ENCODE data around the gene CYP24A1.

CYP24A1 gene

DNA sequence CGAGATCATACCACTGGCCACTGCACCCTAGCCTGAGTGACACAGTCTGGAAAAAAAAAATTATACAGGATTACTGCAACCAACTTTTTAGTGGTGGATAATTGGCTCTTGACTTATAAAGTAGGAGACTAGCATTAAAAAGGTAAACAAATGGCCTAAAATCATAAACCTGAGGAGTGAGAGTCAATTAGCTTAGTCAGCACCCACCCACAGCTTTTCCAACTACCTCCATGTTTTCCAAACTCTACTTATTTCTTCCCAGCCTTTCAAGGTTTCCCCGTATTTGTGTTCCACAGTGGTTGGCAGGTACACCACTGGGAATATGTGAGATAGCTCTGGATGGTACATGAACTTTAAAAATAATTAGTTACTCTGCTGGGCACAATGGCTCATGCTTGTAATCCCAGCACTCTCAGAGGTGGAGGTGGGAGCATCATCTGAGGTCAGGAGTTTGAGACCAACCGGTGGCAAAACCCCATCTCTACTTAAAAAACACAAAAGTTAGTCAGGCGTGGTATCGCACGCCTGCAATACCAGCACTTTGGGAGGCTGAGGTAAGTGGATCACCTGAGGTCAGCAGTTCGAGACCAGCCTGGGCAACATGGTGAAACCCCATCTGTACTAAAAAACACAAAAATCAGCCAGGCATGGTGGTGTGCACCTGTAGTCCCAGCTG, 6.7 kb downstream of the CYP24A1 start:
- H3K4me3 ChIP-seq (ENCODE audit: insufficient read depth, low read depth, low read length, poor library complexity, severe bottlenecking), result no peak overlapping the region
- H3K9me3 ChIP-seq (ENCODE audit: control insufficient read depth, low read length), result no peaks in the 10 kb centered on the region
- no peaks in the 10 kb centered on the region for H3K4me1 ChIP-seq (ENCODE audit: control insufficient read depth, insufficient read depth, low read length, poor library complexity, severe bottlenecking)
- H3K27ac ChIP-seq (ENCODE audit: insufficient read depth, low read length, poor library complexity, severe bottlenecking), result no peak overlapping the region
- H3K36me3 ChIP-seq (ENCODE audit: control insufficient read depth, insufficient read depth, low read length), result no peaks in the 10 kb centered on the region
- DNase-seq, result no peak
- H3K27me3 ChIP-seq (replicated peaks; ENCODE audit: control insufficient read depth, insufficient read depth, low read length, poor library complexity, severe bottlenecking), result peaks cover 15% of the 10 kb centered on the region

DNA sequence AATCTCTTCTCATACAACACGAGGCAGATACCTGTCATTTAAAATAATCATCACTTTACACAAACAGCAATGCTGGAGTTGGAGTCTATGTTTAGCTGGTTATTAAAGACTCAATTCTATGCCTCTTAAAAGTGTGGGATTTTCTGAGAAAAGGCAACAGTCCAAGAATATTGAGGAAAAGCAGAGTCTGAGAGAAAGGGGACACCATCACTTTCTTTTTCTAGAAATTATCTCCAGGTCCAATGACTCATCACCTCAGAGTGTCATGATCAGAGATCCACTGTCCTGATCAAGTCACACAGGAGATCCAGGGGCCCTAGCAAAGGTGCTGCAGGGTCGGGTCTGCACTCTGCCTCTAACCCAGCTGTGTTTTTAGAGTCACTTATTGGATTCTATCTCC, 8.0 kb downstream of the CYP24A1 start:
- H3K27me3 ChIP-seq (replicated peaks; ENCODE audit: control insufficient read depth, insufficient read depth, low read length, poor library complexity, severe bottlenecking), result peaks cover 3% of the 10 kb centered on the region
- no peaks in the 10 kb centered on the region for H3K9me3 ChIP-seq (ENCODE audit: control insufficient read depth, low read length)
- H3K4me1 ChIP-seq (ENCODE audit: control insufficient read depth, insufficient read depth, low read length, poor library complexity, severe bottlenecking), result no peaks in the 10 kb centered on the region

GRCh38 chr20:54165014-54165413, 8.8 kb downstream of the CYP24A1 start:
- H3K9me3 ChIP-seq (ENCODE audit: control insufficient read depth, low read length), result no peaks in the 10 kb centered on the region
- no peaks in the 10 kb centered on the region for H3K36me3 ChIP-seq (ENCODE audit: control insufficient read depth, insufficient read depth, low read length)
- no peak for DNase-seq
- no peak overlapping the region for H3K4me3 ChIP-seq (ENCODE audit: insufficient read depth, low read depth, low read length, poor library complexity, severe bottlenecking)
- peaks cover 3% of the 10 kb centered on the region for H3K27me3 ChIP-seq (replicated peaks; ENCODE audit: control insufficient read depth, insufficient read depth, low read length, poor library complexity, severe bottlenecking)
- H3K4me1 ChIP-seq (ENCODE audit: control insufficient read depth, insufficient read depth, low read length, poor library complexity, severe bottlenecking), result no peaks in the 10 kb centered on the region
- H3K27ac ChIP-seq (ENCODE audit: insufficient read depth, low read length, poor library complexity, severe bottlenecking), result no peak overlapping the region

More for the DNA sequence above, 8.0 kb downstream of the CYP24A1 start:
- no peak overlapping the region for H3K4me3 ChIP-seq (ENCODE audit: insufficient read depth, low read depth, low read length, poor library complexity, severe bottlenecking)
- H3K27ac ChIP-seq (ENCODE audit: insufficient read depth, low read length, poor library complexity, severe bottlenecking), result no peak overlapping the region
- no peak for DNase-seq
- H3K36me3 ChIP-seq (ENCODE audit: control insufficient read depth, insufficient read depth, low read length), result no peaks in the 10 kb centered on the region

GRCh38 chr20:54163402-54163801, 10.4 kb downstream of the CYP24A1 start:
- Histone ChIP-seq H3K27me3 (replicated peaks; ENCODE audit: control insufficient read depth, insufficient read depth, low read length, poor library complexity, severe bottlenecking) (peaks cover 3% of the 10 kb centered on the region), H3K4me1 (ENCODE audit: control insufficient read depth, insufficient read depth, low read length, poor library complexity, severe bottlenecking) (no peaks in the 10 kb centered on the region), H3K36me3 (ENCODE audit: control insufficient read depth, insufficient read depth, low read length) (no peaks in the 10 kb centered on the region), H3K27ac (ENCODE audit: insufficient read depth, low read length, poor library complexity, severe bottlenecking) (no peak overlapping the region), H3K4me3 (ENCODE audit: insufficient read depth, low read depth, low read length, poor library complexity, severe bottlenecking) (no peak overlapping the region), H3K9me3 (ENCODE audit: control insufficient read depth, low read length) (no peaks in the 10 kb centered on the region)
- no peak for DNase-seq

- H3K9me3 ChIP-seq (ENCODE audit: control insufficient read depth, low read length), result no peaks in the 10 kb centered on the region
- H3K4me1 ChIP-seq (ENCODE audit: control insufficient read depth, insufficient read depth, low read length, poor library complexity, severe bottlenecking), result no peaks in the 10 kb centered on the region
- no peak overlapping the region for H3K4me3 ChIP-seq (ENCODE audit: insufficient read depth, low read depth, low read length, poor library complexity, severe bottlenecking)
- no peak overlapping the region for H3K27ac ChIP-seq (ENCODE audit: insufficient read depth, low read length, poor library complexity, severe bottlenecking)
- DNase-seq, result no peak
- peaks cover 3% of the 10 kb centered on the region for H3K27me3 ChIP-seq (replicated peaks; ENCODE audit: control insufficient read depth, insufficient read depth, low read length, poor library complexity, severe bottlenecking)
- no peaks in the 10 kb centered on the region for H3K36me3 ChIP-seq (ENCODE audit: control insufficient read depth, insufficient read depth, low read length)
Observed at GRCh38 chr20:54162378-54163009, 11.3 kb downstream of the CYP24A1 start.

DNA sequence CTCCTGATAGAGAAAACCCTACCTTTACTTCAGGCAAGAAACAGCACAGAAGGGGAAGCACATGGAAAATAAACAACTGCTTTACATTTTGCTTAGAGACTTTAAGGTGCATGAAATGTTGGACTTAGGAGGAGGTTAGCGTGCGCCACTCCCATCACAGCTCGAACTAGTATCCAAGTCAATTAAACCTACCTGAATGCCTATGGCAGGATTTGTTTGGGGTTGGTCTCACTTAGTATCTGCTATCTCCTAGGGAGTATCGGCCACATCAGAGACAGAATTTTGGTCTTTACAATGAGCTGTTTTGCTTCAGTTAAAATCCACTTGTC, 12.0 kb downstream of the CYP24A1 start:
- Histone ChIP-seq H3K36me3 (ENCODE audit: control insufficient read depth, insufficient read depth, low read length) (no peaks in the 10 kb centered on the region), H3K4me1 (ENCODE audit: control insufficient read depth, insufficient read depth, low read length, poor library complexity, severe bottlenecking) (no peaks in the 10 kb centered on the region), H3K27ac (ENCODE audit: insufficient read depth, low read length, poor library complexity, severe bottlenecking) (no peak overlapping the region), H3K27me3 (replicated peaks; ENCODE audit: control insufficient read depth, insufficient read depth, low read length, poor library complexity, severe bottlenecking) (peaks cover 3% of the 10 kb centered on the region), H3K9me3 (ENCODE audit: control insufficient read depth, low read length) (no peaks in the 10 kb centered on the region), H3K4me3 (ENCODE audit: insufficient read depth, low read depth, low read length, poor library complexity, severe bottlenecking) (no peak overlapping the region)
- no peak for DNase-seq

GRCh38 chr20:54161008-54161820, 12.6 kb downstream of the CYP24A1 start:
- no peak for DNase-seq
- Histone ChIP-seq H3K36me3 (ENCODE audit: control insufficient read depth, insufficient read depth, low read length) (no peaks in the 10 kb centered on the region), H3K4me3 (ENCODE audit: insufficient read depth, low read depth, low read length, poor library complexity, severe bottlenecking) (no peak overlapping the region), H3K4me1 (ENCODE audit: control insufficient read depth, insufficient read depth, low read length, poor library complexity, severe bottlenecking) (no peaks in the 10 kb centered on the region), H3K27ac (ENCODE audit: insufficient read depth, low read length, poor library complexity, severe bottlenecking) (no peak overlapping the region), H3K9me3 (ENCODE audit: control insufficient read depth, low read length) (no peaks in the 10 kb centered on the region), H3K27me3 (replicated peaks; ENCODE audit: control insufficient read depth, insufficient read depth, low read length, poor library complexity, severe bottlenecking) (peaks cover 3% of the 10 kb centered on the region)

GRCh38 chr20:54160065-54161007, 13.4 kb downstream of the CYP24A1 start:
- Histone ChIP-seq H3K9me3 (ENCODE audit: control insufficient read depth, low read length) (no peaks in the 10 kb centered on the region), H3K4me1 (ENCODE audit: control insufficient read depth, insufficient read depth, low read length, poor library complexity, severe bottlenecking) (no peaks in the 10 kb centered on the region), H3K36me3 (ENCODE audit: control insufficient read depth, insufficient read depth, low read length) (no peaks in the 10 kb centered on the region), H3K27ac (ENCODE audit: insufficient read depth, low read length, poor library complexity, severe bottlenecking) (no peak overlapping the region), H3K4me3 (ENCODE audit: insufficient read depth, low read depth, low read length, poor library complexity, severe bottlenecking) (no peak overlapping the region), H3K27me3 (replicated peaks; ENCODE audit: control insufficient read depth, insufficient read depth, low read length, poor library complexity, severe bottlenecking) (peaks cover 3% of the 10 kb centered on the region)
- no peak for DNase-seq

DNA sequence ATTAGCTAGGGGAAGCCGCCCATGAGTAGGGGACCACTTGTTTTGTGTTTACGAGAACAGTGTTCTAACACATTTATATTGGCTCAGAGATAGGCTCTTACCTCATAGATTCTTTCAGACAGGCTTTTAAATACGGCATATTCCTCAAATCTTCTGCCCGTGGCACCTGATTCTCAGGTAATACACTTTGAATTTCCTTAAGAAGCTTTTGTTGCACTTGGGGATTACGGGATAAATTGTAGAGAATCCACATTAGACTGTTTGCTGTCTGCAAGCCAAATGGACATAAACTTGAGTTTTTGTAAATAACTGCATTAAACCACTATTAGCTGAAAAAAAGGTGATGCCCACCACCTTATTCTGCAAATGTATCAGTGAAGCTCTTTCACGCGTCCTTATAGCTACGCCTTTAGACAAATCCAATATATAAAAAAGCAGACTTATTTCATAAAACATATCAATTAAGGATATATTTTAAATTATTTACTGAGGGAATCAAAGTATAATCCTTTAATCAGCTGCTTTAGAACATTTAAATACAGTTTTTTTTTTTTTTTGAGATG, 14.8 kb downstream of the CYP24A1 start:
- no peak for DNase-seq
- no peaks in the 10 kb centered on the region for H3K9me3 ChIP-seq (ENCODE audit: control insufficient read depth, low read length)

More for the DNA sequence above, 14.8 kb downstream of the CYP24A1 start:
- Histone ChIP-seq H3K27ac (ENCODE audit: insufficient read depth, low read length, poor library complexity, severe bottlenecking) (no peak overlapping the region), H3K27me3 (replicated peaks; ENCODE audit: control insufficient read depth, insufficient read depth, low read length, poor library complexity, severe bottlenecking) (peaks cover 3% of the 10 kb centered on the region), H3K4me3 (ENCODE audit: insufficient read depth, low read depth, low read length, poor library complexity, severe bottlenecking) (no peak overlapping the region), H3K36me3 (ENCODE audit: control insufficient read depth, insufficient read depth, low read length) (no peaks in the 10 kb centered on the region), H3K4me1 (ENCODE audit: control insufficient read depth, insufficient read depth, low read length, poor library complexity, severe bottlenecking) (no peaks in the 10 kb centered on the region)
